HG02610 (cell line): ENCODE results near the gene IPO4.
"Not testable (repeated sequence)": the region's sequence is repeated elsewhere in the genome, so short reads cannot be mapped to it uniquely, and the experiment has no call there.

Source experiments
- ATAC-seq: cut with Tn5 transposase; IDR thresholded peaks from one replicate; pipeline ENCODE4 v1.9.1; 2021; ENCODE audit warnings: mild to moderate bottlenecking, moderate library complexity; ENCODE audit not compliant: unreplicated experiment

IPO4 gene

DNA sequence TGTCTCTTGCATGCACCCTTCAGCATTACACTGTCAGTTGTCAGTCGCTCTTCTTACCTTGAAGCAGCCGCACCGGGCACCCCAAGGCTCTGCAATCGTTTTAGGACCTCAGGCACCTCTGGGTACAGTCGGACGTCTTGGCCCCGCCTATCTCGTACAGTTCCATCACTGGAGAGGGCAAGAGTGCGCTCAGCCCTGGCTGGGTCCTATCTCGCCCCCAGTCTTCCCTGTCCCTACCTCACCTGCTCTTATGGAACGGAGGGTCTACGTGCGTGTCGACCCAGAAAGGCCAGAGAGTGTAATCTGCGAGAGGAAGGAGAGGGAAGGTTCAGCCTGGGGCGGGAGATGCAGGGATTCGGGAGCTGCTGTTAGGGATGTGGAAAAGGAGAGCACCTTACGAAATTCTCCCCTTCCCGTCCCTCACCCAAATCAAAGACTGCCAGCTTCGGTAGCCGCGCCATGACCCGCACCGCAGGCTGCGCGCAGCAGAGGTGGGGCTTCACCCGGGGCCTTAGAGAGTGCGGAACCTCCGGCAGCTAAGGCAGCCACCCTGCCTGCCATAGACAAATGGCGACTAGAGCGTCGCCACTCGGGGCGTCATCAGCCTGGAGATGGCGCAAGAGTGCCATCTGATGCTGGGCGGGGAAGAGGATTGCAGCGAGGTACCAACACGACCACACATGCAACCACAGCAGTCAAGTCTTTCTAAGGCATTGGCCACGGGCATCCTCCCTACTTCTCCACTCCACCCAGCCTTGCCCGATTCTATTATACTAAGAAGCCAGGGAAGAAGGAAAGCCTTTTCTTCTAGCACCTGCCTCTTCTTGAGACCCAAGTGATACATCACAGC is 27.1 kb upstream of the IPO4 start, which contains the start of gene MDP1:
Gene MDP1 (minus strand): TSS at position 572 of the 850 bp plus-strand sequence. CDS start 111 bp downstream, at position 461.
- ATAC-seq, result peak; percentile 68

DNA sequence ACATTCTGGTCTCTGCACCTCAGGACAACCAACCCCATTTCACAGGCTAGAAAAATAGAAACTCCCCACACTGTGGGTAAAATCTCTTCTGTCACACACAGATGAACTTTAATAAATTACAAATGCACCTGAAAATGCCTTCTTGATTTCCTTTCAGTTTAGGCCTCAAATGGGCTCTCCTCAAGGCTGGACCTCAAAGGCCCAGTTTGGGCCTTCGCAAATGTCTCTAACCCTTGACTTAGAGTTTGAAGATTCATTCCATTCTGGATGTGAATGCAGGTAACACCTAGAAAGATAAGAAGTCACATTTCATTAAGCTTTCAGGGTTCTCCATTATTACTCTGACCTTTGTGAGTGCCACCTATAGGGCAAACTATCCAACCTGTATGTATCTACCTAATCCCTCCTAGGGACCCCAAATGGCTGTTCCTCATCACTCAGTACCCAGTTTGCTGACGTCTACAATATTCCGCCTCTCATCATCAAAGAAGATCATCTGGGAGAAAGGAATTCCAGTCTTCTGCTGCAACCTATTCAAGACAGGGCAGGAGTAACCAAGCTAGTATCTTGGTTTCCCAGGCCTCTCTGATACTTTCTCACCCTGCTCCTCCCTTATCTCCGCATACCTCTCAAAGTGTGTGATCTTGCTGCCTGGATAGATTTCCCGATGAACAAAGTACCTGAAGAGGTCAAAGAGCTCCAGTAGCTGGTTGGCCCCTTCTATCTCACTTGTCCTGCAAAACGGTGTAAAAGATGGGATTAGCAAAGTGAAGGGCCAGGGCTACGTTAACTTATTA is 25.4 kb upstream of the IPO4 start:
- no peak for ATAC-seq

DNA sequence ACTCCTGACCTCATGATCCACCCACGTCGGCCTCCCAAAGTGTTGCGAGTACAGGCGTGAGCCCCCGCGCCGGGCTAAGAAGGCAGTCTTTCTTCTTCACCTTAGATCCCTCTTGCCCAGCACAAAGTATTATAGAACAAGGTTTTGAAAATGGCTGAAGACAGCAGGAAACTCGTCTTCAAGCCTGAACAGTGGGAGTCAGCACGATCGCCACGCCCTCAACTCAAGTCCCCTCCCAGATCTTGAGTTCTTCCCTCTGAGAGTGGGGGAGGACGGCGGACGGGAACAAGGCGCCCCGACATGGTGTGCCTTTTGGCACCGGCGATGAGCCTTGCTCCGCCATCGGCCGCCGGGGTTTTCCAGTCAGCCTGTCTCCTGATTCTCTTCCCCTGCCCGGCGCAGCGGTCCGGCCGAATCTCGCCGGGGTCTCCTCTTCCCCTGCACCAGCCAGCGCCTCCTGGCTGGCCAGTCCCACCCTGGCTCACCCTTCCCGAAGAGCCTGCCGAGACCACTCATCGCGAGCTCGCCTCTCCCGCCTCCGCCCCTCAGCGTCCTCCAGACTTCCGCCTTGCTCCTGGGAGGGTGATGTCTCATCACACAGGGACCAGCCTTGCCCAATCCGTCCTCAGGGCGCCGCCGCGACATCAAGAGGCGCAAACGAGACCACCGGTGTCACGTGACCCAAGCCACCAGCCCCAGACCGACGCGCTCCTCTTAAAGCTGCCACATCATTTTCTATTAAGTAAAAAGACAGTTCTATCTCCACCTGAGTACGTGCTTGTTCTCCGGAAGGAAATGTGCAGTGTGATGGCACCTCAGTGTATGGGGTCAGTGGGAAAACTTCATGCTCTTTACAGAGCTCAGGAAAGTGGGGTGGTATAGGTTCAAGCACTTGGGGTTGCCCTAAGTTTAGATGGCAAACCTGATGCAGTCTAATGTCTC is 24.6 kb upstream of the IPO4 start, which contains the start of gene CHMP4A:
Gene CHMP4A (minus strand): TSS at position 565 of the 942 bp plus-strand sequence. CDS start 49 bp downstream, at position 516.
- ATAC-seq, result peak; percentile 80

DNA sequence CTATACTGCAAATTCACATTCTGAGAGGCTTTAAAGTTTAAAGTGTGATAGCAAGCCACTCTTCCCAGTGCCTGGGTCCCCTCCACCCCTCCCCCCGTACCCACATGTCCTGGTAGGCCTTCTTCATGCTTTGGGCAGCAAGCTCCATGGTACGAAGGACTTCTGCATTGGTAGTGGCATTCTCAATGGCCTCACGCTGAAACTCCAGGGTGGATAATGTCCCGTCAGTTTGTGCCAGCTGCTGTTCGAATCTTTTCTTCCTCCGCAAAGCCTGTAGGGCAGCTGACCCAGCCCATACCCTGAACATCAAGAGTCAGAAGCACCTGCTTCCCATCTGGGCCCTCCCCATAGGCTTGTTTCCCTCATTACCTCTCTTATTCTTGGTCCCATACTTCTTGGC is 22.7 kb upstream of the IPO4 start:
- no peak for ATAC-seq

DNA sequence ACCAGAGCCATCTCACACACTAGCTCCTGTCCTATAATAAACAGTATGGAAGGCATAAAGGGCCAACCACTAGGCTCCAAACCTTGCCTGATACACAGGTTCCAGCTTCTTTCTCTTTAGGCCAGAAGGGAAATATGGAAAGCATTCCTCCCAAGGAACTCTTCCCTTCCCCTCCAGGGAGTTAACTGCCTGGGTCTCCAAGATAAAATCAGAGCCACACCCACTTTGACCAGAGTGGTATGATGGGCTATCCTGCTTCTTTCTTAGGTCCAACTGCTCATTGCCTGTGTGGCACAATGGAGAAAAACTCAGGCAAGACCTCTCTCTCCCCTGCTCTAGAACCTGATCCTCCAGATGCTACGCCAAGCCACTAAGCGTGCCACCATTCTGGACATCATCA is 19.0 kb upstream of the IPO4 start:
- ATAC-seq, result no peak

DNA sequence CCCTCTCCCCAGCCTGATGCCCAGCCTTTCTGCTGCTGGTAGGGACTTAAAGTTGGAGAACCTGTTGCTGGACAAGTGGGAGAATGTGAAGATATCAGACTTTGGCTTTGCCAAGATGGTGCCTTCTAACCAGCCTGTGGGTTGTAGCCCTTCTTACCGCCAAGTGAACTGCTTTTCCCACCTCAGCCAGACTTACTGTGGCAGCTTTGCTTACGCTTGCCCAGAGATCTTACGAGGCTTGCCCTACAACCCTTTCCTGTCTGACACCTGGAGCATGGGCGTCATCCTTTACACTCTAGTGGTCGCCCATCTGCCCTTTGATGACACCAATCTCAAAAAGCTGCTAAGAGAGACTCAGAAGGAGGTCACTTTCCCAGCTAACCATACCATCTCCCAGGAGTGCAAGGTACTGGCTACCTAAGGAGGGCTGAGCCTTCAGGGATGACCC is 18.5 kb upstream of the IPO4 start:
- ATAC-seq, result no peak

DNA sequence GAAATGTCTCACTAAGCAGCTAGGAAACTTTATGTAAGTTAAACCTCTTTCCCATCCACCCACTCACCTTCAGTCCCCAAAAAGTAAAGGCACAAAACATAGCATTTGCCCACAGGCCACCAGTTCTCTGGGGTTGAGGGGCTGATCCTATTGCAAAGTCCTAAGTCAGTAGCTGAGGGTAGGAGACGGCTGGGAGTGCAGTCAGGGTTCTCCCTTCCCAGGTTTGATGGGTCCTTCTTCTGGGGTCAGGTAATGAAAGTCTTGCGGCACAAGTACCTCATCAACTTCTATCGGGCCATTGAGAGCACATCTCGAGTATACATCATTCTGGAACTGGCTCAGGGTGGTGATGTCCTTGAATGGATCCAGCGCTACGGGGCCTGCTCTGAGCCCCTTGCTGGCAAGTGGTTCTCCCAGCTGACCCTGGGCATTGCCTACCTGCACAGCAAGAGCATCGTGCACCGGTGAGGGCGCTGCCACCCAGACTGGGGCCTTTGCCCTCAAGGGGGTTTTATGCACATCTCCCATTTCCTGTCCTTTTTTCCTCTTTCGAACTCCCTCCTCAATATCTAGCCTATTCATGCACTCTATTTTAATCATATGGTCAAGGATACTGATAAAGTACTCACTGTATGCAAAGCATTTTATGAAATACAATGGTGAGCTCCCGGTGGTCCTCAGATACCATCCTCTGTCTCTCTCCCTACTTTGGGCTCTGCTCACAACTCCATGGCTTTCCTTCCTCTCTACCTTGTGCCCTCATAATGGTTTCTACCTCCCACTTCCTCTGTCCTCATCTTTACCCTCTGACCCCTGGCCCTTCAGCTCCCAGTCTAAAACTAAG is 17.9 kb upstream of the IPO4 start:
- ATAC-seq, result no peak

DNA sequence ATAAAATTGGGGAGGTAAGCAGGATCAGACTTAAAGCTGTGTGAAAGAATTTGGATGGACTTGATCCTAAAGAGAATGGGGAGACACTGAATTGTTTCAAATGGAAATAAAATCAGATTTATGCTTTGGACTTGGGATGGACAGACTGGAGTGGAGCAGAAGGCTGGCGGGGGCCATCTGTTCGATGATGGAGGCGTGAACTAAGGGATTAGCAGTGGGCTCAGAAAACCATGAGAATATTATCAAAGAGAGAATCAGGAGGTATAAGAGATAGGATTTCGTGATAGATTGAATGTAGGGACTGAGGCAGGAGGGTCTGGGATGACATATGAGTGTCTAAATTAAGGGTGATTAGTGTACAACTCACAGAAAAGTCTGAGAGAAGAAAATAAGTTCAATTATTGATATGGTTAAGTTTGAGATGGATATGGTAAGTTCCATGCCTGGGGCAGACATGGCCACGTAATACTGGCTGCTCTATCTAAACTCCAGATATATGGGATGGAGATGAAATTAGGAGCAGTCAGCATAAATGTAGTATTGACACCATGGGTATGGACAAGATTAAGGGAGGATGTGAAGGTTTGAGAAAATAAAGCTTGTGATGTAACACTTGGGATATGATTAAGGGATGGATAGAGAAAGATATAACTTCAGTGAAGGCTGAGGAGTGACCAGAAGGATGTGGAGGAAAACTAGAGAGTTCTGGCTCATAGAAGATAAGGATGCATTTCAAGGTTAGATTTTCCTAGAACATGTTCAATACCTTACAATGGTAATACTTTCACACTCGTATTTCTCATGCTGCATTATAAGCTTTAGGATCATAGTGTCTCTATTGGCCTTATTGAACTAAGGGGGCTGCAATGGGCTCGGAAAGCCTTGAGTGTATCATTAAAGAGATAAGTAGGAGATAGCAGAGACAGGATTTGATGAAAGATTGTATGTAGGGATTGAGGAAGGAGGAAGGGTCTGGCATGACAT is 15.8 kb upstream of the IPO4 start:
- no peak for ATAC-seq

DNA sequence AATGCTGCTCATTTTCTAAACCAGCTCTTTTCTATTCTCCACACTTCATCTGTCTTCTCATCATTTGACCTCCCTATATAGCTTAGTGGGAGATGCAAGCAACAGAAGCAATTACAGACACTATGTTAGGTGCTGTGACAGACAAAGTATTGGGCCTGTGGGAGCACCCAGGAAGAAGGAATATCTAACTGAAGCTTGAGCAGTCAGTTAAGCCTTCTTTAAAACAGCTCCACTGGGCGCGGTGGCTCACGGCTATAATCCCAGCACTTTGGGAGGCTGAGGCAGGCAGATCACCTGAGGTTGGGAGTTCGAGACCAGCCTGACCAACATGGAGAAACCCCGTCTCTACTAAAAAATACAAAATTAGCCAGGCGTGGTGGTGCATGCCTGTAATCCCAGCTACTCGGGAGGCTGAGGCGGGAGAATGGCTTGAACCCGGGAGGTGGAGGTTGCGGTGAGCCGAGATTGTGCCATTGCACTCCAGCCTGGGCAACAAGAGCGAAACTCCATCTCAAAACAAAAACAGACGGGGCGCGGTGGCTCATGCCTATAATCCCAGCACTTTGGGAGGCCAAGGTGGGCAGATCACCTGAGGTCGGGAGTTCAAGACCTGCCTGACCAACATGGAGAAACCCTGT is 14.8 kb upstream of the IPO4 start:
- ATAC-seq, result not testable (repeated sequence)

DNA sequence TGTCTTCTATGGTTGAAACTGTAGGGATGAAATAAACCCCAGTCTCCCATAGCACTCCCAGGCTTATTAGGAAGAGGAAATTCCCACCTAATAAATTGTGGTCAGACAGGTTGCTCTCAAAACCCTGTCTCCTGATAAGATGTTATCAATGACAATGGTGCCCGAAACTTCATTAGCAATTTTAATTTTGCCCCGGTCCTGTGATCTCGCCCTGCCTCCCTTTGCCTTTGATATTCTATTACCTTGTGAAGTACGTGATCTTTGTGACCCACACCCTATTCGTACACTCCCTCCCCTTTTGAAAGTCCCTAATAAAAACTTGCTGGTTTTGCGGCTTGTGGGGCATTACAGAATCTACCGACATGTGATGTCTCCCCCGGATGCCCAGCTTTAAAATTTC is 13.9 kb upstream of the IPO4 start:
- not testable (repeated sequence) for ATAC-seq

DNA sequence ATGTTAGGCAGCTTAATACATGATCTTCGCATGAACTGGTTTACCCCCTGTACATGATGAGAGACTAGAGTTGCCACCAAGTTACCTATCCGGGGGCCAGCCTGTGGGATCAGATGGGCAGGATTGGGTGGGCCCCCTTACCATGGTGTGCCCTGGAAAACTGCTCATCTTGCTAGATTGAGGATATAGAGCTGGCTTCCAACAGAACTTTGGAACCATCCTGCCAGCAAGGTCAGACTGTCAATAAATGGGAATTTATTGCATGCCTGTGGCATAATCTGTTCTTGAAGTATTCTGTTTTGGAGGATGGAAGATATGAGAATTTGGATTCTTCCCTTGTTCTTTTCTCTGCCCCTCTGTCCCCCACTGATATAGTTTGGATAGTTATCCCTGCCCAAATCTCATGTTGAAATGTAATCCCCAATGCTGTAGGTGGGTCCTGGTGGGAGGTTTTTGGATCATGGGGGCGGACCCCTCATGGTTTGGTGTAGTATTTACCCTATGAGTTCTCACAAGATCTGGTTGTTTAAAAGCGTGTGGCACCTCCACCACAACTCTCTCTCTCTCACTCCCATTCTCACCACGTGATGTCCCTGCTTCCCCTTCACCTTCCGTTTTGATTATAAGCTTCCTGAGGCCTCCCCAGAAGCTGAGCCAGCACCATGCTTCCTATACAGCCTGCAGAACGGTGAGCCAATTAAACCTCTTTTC is 10.4 kb upstream of the IPO4 start:
- ATAC-seq, result no peak

DNA sequence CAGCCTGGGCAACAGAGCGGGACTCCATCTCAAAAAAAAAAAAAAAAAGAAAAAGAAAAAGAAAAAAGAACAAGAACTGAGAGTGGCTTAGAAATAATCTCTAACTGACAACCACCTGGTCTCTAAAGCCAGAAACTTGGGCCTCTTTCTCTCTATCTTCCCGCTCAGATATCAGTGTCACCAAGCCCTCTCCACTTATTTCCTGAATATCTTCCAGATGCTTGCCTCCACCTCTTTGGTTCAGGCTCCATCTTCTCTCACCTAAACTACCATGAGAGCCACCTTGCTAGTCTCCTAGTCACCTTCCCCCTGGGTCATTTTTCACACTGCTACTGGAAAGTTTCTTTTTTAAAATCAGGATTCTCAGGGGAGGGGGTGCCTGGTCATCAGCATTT is 8.4 kb upstream of the IPO4 start:
- ATAC-seq, result no peak

DNA sequence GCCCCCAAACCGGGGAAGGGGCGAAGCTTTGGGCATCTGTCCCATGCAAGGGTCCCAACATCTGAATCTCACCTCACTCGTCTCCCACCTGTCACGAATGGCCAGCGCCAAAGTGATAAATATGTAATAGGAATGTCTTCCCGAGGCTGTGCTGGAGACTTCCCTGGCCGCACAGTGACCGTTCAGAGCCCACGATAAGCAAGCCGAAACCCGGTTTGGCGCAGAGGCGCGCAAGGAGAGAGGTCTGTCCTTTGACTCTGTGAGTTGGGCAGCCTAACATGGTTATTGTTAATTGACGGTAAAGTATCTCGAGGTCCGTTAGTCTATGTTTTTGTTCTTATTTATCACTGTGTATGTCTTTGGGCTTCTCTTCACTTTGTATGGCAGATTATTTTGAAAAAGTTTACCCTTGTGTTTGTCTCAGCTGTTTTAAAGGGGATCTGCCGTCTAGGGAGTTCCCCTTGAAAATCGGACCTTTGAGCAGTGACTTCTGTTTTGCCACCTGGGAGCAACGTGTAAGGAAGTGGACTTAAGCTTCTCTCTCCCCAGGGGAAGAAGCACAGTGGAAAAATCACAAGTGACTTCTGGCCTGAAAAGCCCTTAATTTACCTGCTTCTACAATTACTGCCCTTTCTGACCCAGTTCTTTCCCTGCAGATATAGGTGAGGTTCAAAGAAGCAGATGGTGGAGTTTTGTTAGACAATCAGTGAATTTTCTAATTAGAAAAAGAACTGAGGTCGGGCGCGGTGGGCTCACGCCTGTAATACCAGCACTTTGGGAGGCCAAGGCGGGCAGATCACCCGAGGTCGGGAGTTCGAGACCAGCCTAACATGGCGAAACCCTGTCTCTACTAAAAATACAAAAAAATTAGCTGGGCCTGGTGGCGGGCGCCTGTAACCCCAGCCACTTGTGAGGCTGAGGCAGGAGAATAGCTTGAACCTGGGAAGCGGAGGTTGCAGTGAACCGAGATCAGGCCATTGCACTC is 7.7 kb upstream of the IPO4 start:
- ATAC-seq, result no peak

DNA sequence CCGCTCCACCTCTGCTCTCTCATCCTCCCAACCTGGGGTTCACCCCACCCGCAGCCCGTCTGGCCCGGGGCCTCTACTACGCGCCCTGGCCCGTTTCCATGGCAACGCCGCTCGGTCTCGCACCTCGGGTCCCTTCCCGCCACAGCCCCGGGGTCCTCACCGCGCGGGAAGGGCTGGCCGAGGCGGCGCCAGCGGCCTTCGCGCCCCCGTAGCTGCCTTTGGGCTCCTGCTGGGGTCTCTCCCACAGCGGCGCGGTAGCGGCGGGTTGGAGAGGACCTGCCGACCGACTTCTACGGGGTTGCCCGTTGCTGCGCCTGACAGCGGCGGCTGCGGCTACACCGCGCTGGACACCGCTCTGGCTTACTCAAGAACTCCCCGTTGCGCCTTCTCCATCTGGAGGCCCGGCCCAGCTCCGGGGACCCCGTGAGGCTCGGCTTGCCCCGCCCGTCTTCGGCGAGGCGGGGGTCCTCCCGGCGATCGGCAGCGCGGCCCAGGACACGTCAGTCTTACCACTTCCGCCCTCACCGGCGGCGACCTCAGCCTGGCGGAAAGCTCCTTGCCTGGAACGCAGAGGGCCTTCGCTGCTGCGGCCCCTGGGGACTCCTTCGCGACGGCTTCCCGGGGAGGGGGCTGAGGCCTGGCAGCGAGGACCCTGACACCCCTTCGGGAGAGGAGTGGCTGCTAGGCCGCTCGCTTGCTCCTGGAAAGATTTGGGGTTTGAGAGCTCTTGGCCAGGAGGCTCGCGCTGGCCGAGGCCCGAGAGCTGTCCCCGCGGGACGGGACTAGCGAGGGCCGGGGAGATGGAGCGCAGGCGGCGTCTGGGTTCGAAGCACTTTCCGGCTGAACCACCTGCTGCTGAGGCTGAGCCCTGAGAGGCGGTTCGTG is 6.8 kb upstream of the IPO4 start, which contains the start of gene TM9SF1:
Gene TM9SF1 (minus strand): TSS at position 256 of the 885 bp plus-strand sequence. CDS start 422 bp downstream, outside the sequence.
- peak; percentile 84 for ATAC-seq

DNA sequence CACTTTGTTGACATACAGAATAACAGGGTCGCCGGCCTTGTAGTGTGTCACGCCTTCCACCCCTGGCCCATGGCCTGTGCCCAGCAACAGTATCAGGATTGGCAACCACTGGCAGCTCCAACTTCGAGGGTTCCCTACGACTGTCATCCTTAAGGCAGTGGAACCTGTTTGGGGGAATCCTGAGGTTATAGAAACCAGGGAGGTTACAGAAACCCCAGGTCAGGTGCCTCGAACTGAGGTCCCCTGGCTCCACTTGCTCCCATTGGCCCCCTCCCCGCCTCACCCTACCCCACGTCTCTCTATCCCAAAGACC is 6.2 kb upstream of the IPO4 start:
- ATAC-seq, result no peak
